Keratinocyte (primary cell): ENCODE results near the gene TMEM37.

Experiments used
- CTCF ChIP-seq, 3 experiments: IDR thresholded peaks in 1 of 3; conservative IDR thresholded peaks in 1 of 3; optimal IDR thresholded peaks in 1 of 3; 2 replicates in 2 of 3; 3 replicates in 1 of 3; pipeline versions ENCODE3 to v1.5.1; 2011; ENCODE audit warnings: low read length in 3 of 3, mild to moderate bottlenecking in 3 of 3, moderate library complexity in 2 of 3, control low read depth in 1 of 3, inconsistent platforms in 1 of 3; ENCODE audit not compliant: insufficient read depth in 2 of 3; ENCODE audit errors: extremely low read depth in 1 of 3
- EZH2 ChIP-seq: IDR thresholded peaks from one replicate; pipeline ENCODE4 v1.6.1; 2012; ENCODE audit warnings: inconsistent platforms, mild to moderate bottlenecking, low read length, moderate library complexity

- TF ChIP-seq CTCF (optimal IDR thresholded peaks at IDR 0.05 in 1 of 3, IDR thresholded peaks at IDR 0.05 in 1 of 3, conservative IDR thresholded peaks at IDR 0.05 in 1 of 3; ENCODE audit: extremely low read depth in 1 of 3, insufficient read depth in 2 of 3, low read length in 3 of 3) (no peak), EZH2 (no peak)
Measured at GRCh38 chr2:119409506-119409905, 22.1 kb upstream of the TMEM37 start.
